Liver (tissue), 9 donors: ENCODE data around the gene HTR2A. TPM values are rescaled to one million over a fixed set of nuclear protein-coding genes. Genes with fewer than 3 reads are reported as not detected.

Experiments
- DNase-seq: peaks from one replicate; pipeline ENCODE4 v3.0.0-alpha.2; 2017; ENCODE audit warnings: low spot score
- H3K27ac ChIP-seq, 2 donors: one replicate each; pipeline ENCODE4 v1.7.0; 2013; ENCODE audit warnings: inconsistent platforms in 2 of 2, low read length in 2 of 2, control low read depth in 1 of 2, low read depth in 1 of 2, mild to moderate bottlenecking in 1 of 2
- H3K27me3 ChIP-seq, 4 donors: one replicate each; pipeline versions ENCODE4 v1.6.1 to v1.7.0; 2013; ENCODE audit warnings: low read length in 3 of 4, inconsistent platforms in 1 of 4, mild to moderate bottlenecking in 1 of 4, moderate library complexity in 1 of 4; ENCODE audit not compliant: control insufficient read depth in 4 of 4, insufficient read depth in 4 of 4
- H3K36me3 ChIP-seq, 4 donors: one replicate each; pipeline versions ENCODE4 v1.6.1 to v1.7.0; 2013; ENCODE audit warnings: low read length in 3 of 4, mild to moderate bottlenecking in 3 of 4, low read depth in 1 of 4, moderate library complexity in 1 of 4; ENCODE audit not compliant: control insufficient read depth in 4 of 4, insufficient read depth in 3 of 4
- H3K4me1 ChIP-seq, 4 donors: one replicate each; pipeline versions ENCODE4 v1.6.1 to v1.7.0; 2013; ENCODE audit warnings: low read length in 3 of 4, mild to moderate bottlenecking in 3 of 4, moderate library complexity in 1 of 4; ENCODE audit not compliant: control insufficient read depth in 4 of 4, insufficient read depth in 4 of 4
- H3K4me3 ChIP-seq, 3 donors: one replicate each; pipeline versions ENCODE4 v1.6.1 to v1.7.0; 2013; ENCODE audit warnings: low read length in 3 of 3, control low read depth in 1 of 3, low read depth in 1 of 3, mild to moderate bottlenecking in 1 of 3
- H3K9ac ChIP-seq, 2 donors: one replicate each; pipeline ENCODE4 v1.7.0; 2013; ENCODE audit warnings: low read length in 2 of 2, mild to moderate bottlenecking in 2 of 2, moderate library complexity in 2 of 2, control low read depth in 1 of 2, low read depth in 1 of 2
- H3K9me3 ChIP-seq, 4 donors: one replicate each; pipeline versions ENCODE4 v1.6.1 to v1.7.0; 2013; ENCODE audit warnings: low read length in 3 of 4; ENCODE audit not compliant: control insufficient read depth in 4 of 4
- EGR1 ChIP-seq, 2 donors: IDR thresholded peaks; 2 replicates each; pipeline ENCODE4 v1.6.1; 2016 to 2018; ENCODE audit warnings: antibody characterized with exemption in 2 of 2, low read depth in 2 of 2
- FOXA1 ChIP-seq: IDR thresholded peaks from 2 replicates; pipeline ENCODE4 v1.6.1; 2016; ENCODE audit warnings: antibody characterized with exemption
- FOXA2 ChIP-seq: IDR thresholded peaks from 2 replicates; pipeline ENCODE4 v1.6.1; 2016; ENCODE audit warnings: antibody characterized with exemption
- GABPA ChIP-seq, 2 donors: IDR thresholded peaks in 1 of 2; conservative IDR thresholded peaks in 1 of 2; 2 replicates each; pipeline ENCODE4 v1.6.1; 2016; ENCODE audit warnings: antibody characterized with exemption in 2 of 2, mild to moderate bottlenecking in 1 of 2, moderate library complexity in 1 of 2
- HNF4A ChIP-seq, 2 donors: conservative IDR thresholded peaks; 2 replicates each; pipeline ENCODE4 v1.6.1; 2016; ENCODE audit warnings: antibody characterized with exemption in 2 of 2, mild to moderate bottlenecking in 2 of 2
- HNF4G ChIP-seq: IDR thresholded peaks from 2 replicates; pipeline ENCODE4 v1.6.1; 2016; ENCODE audit warnings: antibody characterized with exemption
- JUND ChIP-seq, 2 donors: IDR thresholded peaks; 2 replicates each; pipeline ENCODE4 v1.6.1; 2016; ENCODE audit warnings: antibody characterized with exemption in 2 of 2
- NR2F2 ChIP-seq: IDR thresholded peaks from 2 replicates; pipeline ENCODE4 v1.6.1; 2016; ENCODE audit warnings: antibody characterized with exemption
- RAD21 ChIP-seq, 2 donors: IDR thresholded peaks; 2 replicates each; pipeline ENCODE4 v1.6.1; 2016; ENCODE audit warnings: antibody characterized with exemption in 2 of 2, mild to moderate bottlenecking in 2 of 2
- RXRA ChIP-seq, 2 donors: IDR thresholded peaks; 2 replicates each; pipeline ENCODE4 v1.6.1; 2017 to 2018; ENCODE audit warnings: antibody characterized with exemption in 2 of 2, mild to moderate bottlenecking in 1 of 2
- SP1 ChIP-seq: IDR thresholded peaks from 2 replicates; pipeline ENCODE4 v1.6.1; 2018; ENCODE audit warnings: antibody characterized with exemption, mild to moderate bottlenecking
- TAF1 ChIP-seq: conservative IDR thresholded peaks from 2 replicates; pipeline ENCODE4 v1.6.1; 2016; ENCODE audit warnings: antibody characterized with exemption, mild to moderate bottlenecking
- YY1 ChIP-seq: IDR thresholded peaks from 2 replicates; pipeline ENCODE4 v1.6.1; 2016; ENCODE audit warnings: antibody characterized with exemption, mild to moderate bottlenecking
- WGBS: extraction: QIAGEN DNeasy Blood & Tissue Kit; methylation state at CpG from one replicate; pipeline ENCODE4 v1.1.7; 2013; 5-methylcytosine and 5-hydroxymethylcytosine counted together
- polyA plus RNA-seq, 2 donors: library from polyadenylated mRNA; stranded (reverse) in 1 of 2; unstranded in 1 of 2; fragments of 200-250 nt in 1 of 2; fragments of >200 nt in 1 of 2; fragmentation: Nextera tagmentation in 1 of 2; extraction: Ambion mirVana in 1 of 2; gene quantifications; one replicate each; pipeline versions ENCODE4 v1.2.1 to v1.2.3, GENCODE V29; 2013 to 2015
- total RNA-seq, 2 donors: library from RNA; depleted of rRNA; stranded (reverse); fragments of >200 nt; gene quantifications; one replicate each; pipeline ENCODE4 v1.2.3, GENCODE V29; 2014
- TF ChIP-seq, protein P1 (sequence below): IDR thresholded peaks from 2 replicates; pipeline ENCODE4 v1.6.1; 2016; ENCODE audit warnings: antibody characterized with exemption, mild to moderate bottlenecking
- TF ChIP-seq, protein P2 (sequence below): fragments of 150-350 bp; IDR thresholded peaks from 2 replicates; pipeline ENCODE4 v1.5.1; 2017; ENCODE audit warnings: improper control_type of control experiment, low read depth, low read length; ENCODE audit not compliant: missing input control
- TF ChIP-seq, protein P3 (sequence below): IDR thresholded peaks from 2 replicates; pipeline ENCODE4 v1.6.1; 2016; ENCODE audit warnings: antibody characterized with exemption
- TF ChIP-seq, protein P4 (sequence below): IDR thresholded peaks from 2 replicates; pipeline ENCODE4 v1.6.1; 2016; ENCODE audit warnings: antibody characterized with exemption
- TF ChIP-seq, protein P5 (sequence below): IDR thresholded peaks from 2 replicates; pipeline ENCODE4 v1.6.1; 2016; ENCODE audit warnings: antibody characterized with exemption
- donor health status: healthy.
- donor health status: healthy.
- donor health status: healthy.
- donor health status: healthy.
- donor health status: healthy.

Gene HTR2A
- total and polyA plus RNA-seq, 4 donors: under 0.01 to 0.19 (median 0.19) TPM; not detected in 1

DNA sequence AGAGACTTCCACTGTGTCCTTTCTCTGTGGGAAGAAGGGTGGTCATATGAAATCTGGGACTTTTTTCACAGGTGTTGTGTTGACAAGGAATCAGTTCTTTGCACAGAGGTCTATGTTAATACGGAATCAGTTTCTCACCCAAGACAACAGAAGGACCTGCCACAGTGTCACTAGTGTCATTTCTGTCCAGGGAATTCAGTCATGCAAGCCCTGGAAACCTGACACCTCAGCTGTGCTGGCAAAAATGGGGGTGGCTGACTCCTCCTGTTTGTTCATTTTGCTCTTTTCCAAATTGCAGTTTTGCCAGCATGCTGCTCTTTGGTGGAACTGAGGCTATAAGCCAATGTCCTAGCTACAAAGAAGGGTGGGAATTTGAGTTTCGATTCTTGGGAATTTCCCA lies 50.1 kb downstream of the HTR2A start:
- DNase-seq: no peak
- Histone ChIP-seq H3K27ac (no peak overlapping the region), H3K4me3 (no peak overlapping the region), H3K9me3 (no peaks in the 10 kb centered on the region), H3K4me1 (no peaks in the 10 kb centered on the region), H3K9ac (no peak overlapping the region), H3K27me3 (no peaks in the 10 kb centered on the region), H3K36me3 (peaks cover 0 to 2% (median 0%) of the 10 kb centered on the region in 4 donors)
- TF ChIP-seq FOXA1 (no peak), FOXA2 (no peak), RXRA (IDR thresholded peaks at IDR 0.05) (no peak), EGR1 (IDR thresholded peaks at IDR 0.05; ENCODE audit: low read depth in 2 of 2) (no peak), NR2F2 (no peak), RAD21 (IDR thresholded peaks at IDR 0.05) (no peak), HNF4G (no peak), JUND (IDR thresholded peaks at IDR 0.05) (no peak), SP1 (no peak), GABPA (IDR thresholded peaks at IDR 0.05 in 1 of 2, conservative IDR thresholded peaks at IDR 0.05 in 1 of 2) (no peak), TAF1 (no peak)
- TF ChIP-seq, protein P1, sequence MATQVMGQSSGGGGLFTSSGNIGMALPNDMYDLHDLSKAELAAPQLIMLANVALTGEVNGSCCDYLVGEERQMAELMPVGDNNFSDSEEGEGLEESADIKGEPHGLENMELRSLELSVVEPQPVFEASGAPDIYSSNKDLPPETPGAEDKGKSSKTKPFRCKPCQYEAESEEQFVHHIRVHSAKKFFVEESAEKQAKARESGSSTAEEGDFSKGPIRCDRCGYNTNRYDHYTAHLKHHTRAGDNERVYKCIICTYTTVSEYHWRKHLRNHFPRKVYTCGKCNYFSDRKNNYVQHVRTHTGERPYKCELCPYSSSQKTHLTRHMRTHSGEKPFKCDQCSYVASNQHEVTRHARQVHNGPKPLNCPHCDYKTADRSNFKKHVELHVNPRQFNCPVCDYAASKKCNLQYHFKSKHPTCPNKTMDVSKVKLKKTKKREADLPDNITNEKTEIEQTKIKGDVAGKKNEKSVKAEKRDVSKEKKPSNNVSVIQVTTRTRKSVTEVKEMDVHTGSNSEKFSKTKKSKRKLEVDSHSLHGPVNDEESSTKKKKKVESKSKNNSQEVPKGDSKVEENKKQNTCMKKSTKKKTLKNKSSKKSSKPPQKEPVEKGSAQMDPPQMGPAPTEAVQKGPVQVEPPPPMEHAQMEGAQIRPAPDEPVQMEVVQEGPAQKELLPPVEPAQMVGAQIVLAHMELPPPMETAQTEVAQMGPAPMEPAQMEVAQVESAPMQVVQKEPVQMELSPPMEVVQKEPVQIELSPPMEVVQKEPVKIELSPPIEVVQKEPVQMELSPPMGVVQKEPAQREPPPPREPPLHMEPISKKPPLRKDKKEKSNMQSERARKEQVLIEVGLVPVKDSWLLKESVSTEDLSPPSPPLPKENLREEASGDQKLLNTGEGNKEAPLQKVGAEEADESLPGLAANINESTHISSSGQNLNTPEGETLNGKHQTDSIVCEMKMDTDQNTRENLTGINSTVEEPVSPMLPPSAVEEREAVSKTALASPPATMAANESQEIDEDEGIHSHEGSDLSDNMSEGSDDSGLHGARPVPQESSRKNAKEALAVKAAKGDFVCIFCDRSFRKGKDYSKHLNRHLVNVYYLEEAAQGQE: no peak
- TF ChIP-seq, protein P2, sequence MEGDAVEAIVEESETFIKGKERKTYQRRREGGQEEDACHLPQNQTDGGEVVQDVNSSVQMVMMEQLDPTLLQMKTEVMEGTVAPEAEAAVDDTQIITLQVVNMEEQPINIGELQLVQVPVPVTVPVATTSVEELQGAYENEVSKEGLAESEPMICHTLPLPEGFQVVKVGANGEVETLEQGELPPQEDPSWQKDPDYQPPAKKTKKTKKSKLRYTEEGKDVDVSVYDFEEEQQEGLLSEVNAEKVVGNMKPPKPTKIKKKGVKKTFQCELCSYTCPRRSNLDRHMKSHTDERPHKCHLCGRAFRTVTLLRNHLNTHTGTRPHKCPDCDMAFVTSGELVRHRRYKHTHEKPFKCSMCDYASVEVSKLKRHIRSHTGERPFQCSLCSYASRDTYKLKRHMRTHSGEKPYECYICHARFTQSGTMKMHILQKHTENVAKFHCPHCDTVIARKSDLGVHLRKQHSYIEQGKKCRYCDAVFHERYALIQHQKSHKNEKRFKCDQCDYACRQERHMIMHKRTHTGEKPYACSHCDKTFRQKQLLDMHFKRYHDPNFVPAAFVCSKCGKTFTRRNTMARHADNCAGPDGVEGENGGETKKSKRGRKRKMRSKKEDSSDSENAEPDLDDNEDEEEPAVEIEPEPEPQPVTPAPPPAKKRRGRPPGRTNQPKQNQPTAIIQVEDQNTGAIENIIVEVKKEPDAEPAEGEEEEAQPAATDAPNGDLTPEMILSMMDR: no peak
- TF ChIP-seq, protein P3, sequence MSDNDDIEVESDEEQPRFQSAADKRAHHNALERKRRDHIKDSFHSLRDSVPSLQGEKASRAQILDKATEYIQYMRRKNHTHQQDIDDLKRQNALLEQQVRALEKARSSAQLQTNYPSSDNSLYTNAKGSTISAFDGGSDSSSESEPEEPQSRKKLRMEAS: no peak
- TF ChIP-seq, protein P4, sequence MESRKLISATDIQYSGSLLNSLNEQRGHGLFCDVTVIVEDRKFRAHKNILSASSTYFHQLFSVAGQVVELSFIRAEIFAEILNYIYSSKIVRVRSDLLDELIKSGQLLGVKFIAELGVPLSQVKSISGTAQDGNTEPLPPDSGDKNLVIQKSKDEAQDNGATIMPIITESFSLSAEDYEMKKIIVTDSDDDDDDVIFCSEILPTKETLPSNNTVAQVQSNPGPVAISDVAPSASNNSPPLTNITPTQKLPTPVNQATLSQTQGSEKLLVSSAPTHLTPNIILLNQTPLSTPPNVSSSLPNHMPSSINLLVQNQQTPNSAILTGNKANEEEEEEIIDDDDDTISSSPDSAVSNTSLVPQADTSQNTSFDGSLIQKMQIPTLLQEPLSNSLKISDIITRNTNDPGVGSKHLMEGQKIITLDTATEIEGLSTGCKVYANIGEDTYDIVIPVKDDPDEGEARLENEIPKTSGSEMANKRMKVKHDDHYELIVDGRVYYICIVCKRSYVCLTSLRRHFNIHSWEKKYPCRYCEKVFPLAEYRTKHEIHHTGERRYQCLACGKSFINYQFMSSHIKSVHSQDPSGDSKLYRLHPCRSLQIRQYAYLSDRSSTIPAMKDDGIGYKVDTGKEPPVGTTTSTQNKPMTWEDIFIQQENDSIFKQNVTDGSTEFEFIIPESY: no peak
- TF ChIP-seq, protein P5, sequence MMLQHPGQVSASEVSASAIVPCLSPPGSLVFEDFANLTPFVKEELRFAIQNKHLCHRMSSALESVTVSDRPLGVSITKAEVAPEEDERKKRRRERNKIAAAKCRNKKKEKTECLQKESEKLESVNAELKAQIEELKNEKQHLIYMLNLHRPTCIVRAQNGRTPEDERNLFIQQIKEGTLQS: no peak
- WGBS: 95% methylated on average over 2 of the region's 2 CpGs

DNA sequence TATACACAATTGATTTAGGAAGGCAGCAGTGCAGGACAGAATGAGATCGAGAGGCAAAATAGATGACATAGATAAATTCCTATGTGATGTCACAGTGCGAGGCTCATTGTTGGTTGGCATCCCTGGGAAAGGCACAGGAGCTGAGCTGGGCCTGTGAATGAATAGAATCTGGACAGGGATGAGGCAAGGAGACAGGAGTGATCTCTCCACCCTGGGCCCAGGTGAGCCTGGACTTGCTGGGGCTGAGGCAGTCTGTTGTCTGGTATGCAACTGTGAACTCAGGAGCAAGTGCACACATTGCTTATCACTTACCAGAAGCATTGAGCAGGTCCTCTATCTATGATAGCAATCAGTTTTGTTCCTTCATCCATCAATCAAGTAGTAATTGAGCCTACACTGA lies 51.7 kb downstream of the HTR2A start:
- Histone ChIP-seq H3K4me3 (no peak overlapping the region), H3K27ac (no peak overlapping the region), H3K9me3 (no peaks in the 10 kb centered on the region), H3K36me3 (peaks cover 0 to 2% (median 0%) of the 10 kb centered on the region in 4 donors), H3K9ac (no peak overlapping the region), H3K4me1 (no peaks in the 10 kb centered on the region), H3K27me3 (no peaks in the 10 kb centered on the region)
- WGBS: 92% methylated on average over 2 of the region's 2 CpGs
- DNase-seq: no peak
- TF ChIP-seq HNF4A (conservative IDR thresholded peaks at IDR 0.05) (no peak), NR2F2 (no peak), SP1 (no peak), RXRA (IDR thresholded peaks at IDR 0.05) (no peak), YY1 (no peak), EGR1 (IDR thresholded peaks at IDR 0.05; ENCODE audit: low read depth in 2 of 2) (no peak), JUND (IDR thresholded peaks at IDR 0.05) (no peak), FOXA2 (no peak), RAD21 (IDR thresholded peaks at IDR 0.05) (no peak), FOXA1 (no peak), HNF4G (no peak), GABPA (IDR thresholded peaks at IDR 0.05 in 1 of 2, conservative IDR thresholded peaks at IDR 0.05 in 1 of 2) (no peak)
- TF ChIP-seq, protein P4: no peak
- TF ChIP-seq, protein P3: no peak
- TF ChIP-seq, protein P5: no peak
- TF ChIP-seq, protein P2: no peak
